Astrocyte (in vitro differentiated cells and primary cell): ENCODE measurements around the gene URI1. TPM values are rescaled to one million over a fixed set of nuclear protein-coding genes. Genes with fewer than 3 reads are reported as not detected.

Experiments
- DNase-seq: peaks from one replicate; pipeline ENCODE4 v3.0.0-alpha.2; 2010; ENCODE audit warnings: low read depth
- FAIRE-seq: peaks from 2 replicates; lab custom pipeline; 2011; peaks lifted over from hg19 to GRCh38; lab: Jason Lieb, UNC
- H2AFZ ChIP-seq: 2 replicates; pipeline ENCODE4 v1.6.0; 2012; ENCODE audit warnings: low read depth, low read length, inconsistent platforms
- H3K27ac ChIP-seq: 2 replicates; pipeline ENCODE4 v1.5.1; 2011; ENCODE audit warnings: low read depth, low read length, inconsistent platforms
- H3K27me3 ChIP-seq: 2 replicates; pipeline ENCODE4 v1.6.0; 2011; ENCODE audit warnings: low read length, inconsistent platforms; ENCODE audit not compliant: insufficient read depth
- H3K36me3 ChIP-seq: 2 replicates; pipeline ENCODE4 v1.5.1; 2011; ENCODE audit warnings: low read length, inconsistent platforms; ENCODE audit not compliant: insufficient read depth
- H3K4me1 ChIP-seq: 2 replicates; pipeline ENCODE4 v1.5.1; 2011; ENCODE audit warnings: low read length, inconsistent platforms; ENCODE audit not compliant: insufficient read depth
- H3K4me2 ChIP-seq: 2 replicates; pipeline ENCODE4 v1.6.0; 2012; ENCODE audit warnings: low read length, inconsistent platforms
- H3K4me3 ChIP-seq: 2 replicates; pipeline ENCODE4 v1.5.1; 2011; ENCODE audit warnings: low read depth, mild to moderate bottlenecking, low read length, inconsistent platforms; ENCODE audit not compliant: insufficient read depth
- H3K79me2 ChIP-seq: 2 replicates; pipeline ENCODE4 v1.6.0; 2012; ENCODE audit warnings: mild to moderate bottlenecking, low read length, inconsistent platforms; ENCODE audit not compliant: insufficient read depth
- H3K9ac ChIP-seq: 2 replicates; pipeline ENCODE4 v1.6.0; 2012; ENCODE audit warnings: mild to moderate bottlenecking, low read length, inconsistent platforms
- H3K9me3 ChIP-seq: 2 replicates; pipeline ENCODE4 v1.5.1; 2012; ENCODE audit warnings: low read depth, mild to moderate bottlenecking, low read length, inconsistent platforms; ENCODE audit not compliant: insufficient read depth
- H4K20me1 ChIP-seq: 2 replicates; pipeline ENCODE4 v1.6.0; 2012; ENCODE audit warnings: low read length, inconsistent platforms; ENCODE audit not compliant: insufficient read depth
- H3K27ac Mint-ChIP-seq: one replicate; pipeline ENCODE4 v1.8.0; 2021; ENCODE audit warnings: mild to moderate bottlenecking, mixed read lengths; ENCODE audit not compliant: unreplicated experiment
- H3K27me3 Mint-ChIP-seq: one replicate; pipeline ENCODE4 v1.8.0; 2021; ENCODE audit warnings: low read depth, mixed read lengths; ENCODE audit not compliant: unreplicated experiment
- H3K36me3 Mint-ChIP-seq: one replicate; pipeline ENCODE4 v1.8.0; 2021; ENCODE audit warnings: low read depth, mixed read lengths; ENCODE audit not compliant: unreplicated experiment
- H3K4me1 Mint-ChIP-seq: one replicate; pipeline ENCODE4 v1.8.0; 2021; ENCODE audit warnings: low read depth, mixed read lengths; ENCODE audit not compliant: unreplicated experiment
- H3K4me3 Mint-ChIP-seq: one replicate; pipeline ENCODE4 v1.8.0; 2021; ENCODE audit warnings: mild to moderate bottlenecking, moderate library complexity, mixed read lengths; ENCODE audit not compliant: unreplicated experiment
- H3K9me3 Mint-ChIP-seq: one replicate; pipeline ENCODE4 v1.8.0; 2021; ENCODE audit warnings: mild to moderate bottlenecking, mixed read lengths; ENCODE audit not compliant: unreplicated experiment
- EZH2 ChIP-seq: IDR thresholded peaks from 2 replicates; pipeline ENCODE4 v1.6.1; 2012; ENCODE audit warnings: mild to moderate bottlenecking, low read length, inconsistent platforms; ENCODE audit not compliant: insufficient read depth
- total RNA-seq: library from RNA; stranded (reverse); gene quantifications from 2 replicates; pipeline ENCODE4 v1.2.1, GENCODE V29; 2021
- TF ChIP-seq, protein P1 (sequence below): IDR thresholded peaks from 2 replicates; pipeline ENCODE4 v1.5.1; 2011; ENCODE audit warnings: low read depth, mild to moderate bottlenecking, inconsistent platforms, low read length, moderate library complexity; ENCODE audit not compliant: insufficient read depth

The URI1 gene
- total RNA-seq, 1 donor from 2014 or later: 61.4 TPM

DNA sequence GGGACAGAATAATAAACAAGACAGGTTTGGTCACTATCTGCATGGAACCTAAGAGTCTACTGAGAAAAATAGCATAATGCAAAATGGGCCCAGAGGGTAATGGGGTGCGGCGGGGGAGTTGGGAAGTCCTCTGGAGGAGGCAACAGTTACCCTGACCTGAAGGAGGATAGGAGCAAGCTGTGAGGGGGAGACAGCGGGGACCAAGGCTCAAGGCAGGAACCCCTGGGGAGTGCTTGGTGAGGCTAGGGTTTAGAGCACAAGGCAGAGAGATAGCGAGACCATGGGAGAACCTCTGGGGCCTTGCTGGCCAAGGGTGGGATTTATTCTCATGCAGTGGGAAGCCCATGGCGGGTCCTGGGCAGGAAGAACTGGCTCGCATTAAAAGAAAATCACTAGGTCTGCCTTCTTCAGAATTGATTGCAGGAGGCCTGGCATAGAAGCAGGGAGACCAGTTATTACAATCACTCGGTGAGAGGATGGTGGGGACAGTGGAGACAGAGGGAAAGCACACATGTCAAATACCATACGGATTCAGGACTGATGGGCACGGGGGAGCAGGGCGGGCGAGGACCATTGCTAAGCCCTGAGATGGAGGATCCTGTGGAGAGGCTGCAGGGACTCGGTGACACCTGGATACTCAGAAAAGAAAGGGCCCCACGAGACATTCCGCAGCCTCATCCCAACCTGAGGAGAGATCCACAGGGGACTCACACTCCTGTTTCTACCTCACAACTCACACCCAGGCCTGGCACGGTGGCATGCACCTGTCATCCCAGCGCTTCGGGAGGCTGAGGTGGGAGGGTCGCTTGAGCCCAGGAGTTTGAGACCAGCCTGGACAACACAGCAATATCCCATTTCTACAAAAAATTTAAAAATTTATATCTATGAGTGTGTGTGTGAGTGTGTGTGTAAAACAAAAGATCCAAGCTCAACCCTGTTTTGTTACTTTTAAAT lies 110.4 kb downstream of the URI1 start:
- Histone ChIP-seq H3K4me2 (no peak overlapping the region), H3K27me3 (no peaks in the 10 kb centered on the region), H3K9ac (no peak overlapping the region), H3K9me3 (no peaks in the 10 kb centered on the region), H3K79me2 (no peaks in the 10 kb centered on the region), H2AFZ (no peak overlapping the region), H3K27ac (no peak overlapping the region), H3K4me3 (no peak overlapping the region), H4K20me1 (no peaks in the 10 kb centered on the region), H3K4me1 (no peaks in the 10 kb centered on the region), H3K36me3 (no peaks in the 10 kb centered on the region)
- no peaks in the 10 kb centered on the region for H3K27me3 Mint-ChIP-seq
- H3K36me3 Mint-ChIP-seq: peaks cover 2% of the 10 kb centered on the region
- peak overlapping the region; percentile 62 for H3K4me3 Mint-ChIP-seq
- no peak overlapping the region for H3K27ac Mint-ChIP-seq
- FAIRE-seq (no peak), DNase-seq (no peak)
- H3K9me3 Mint-ChIP-seq: no peaks in the 10 kb centered on the region
- TF ChIP-seq, protein P1, sequence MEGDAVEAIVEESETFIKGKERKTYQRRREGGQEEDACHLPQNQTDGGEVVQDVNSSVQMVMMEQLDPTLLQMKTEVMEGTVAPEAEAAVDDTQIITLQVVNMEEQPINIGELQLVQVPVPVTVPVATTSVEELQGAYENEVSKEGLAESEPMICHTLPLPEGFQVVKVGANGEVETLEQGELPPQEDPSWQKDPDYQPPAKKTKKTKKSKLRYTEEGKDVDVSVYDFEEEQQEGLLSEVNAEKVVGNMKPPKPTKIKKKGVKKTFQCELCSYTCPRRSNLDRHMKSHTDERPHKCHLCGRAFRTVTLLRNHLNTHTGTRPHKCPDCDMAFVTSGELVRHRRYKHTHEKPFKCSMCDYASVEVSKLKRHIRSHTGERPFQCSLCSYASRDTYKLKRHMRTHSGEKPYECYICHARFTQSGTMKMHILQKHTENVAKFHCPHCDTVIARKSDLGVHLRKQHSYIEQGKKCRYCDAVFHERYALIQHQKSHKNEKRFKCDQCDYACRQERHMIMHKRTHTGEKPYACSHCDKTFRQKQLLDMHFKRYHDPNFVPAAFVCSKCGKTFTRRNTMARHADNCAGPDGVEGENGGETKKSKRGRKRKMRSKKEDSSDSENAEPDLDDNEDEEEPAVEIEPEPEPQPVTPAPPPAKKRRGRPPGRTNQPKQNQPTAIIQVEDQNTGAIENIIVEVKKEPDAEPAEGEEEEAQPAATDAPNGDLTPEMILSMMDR: no peak
- no peak for TF ChIP-seq EZH2
- H3K4me1 Mint-ChIP-seq: no peaks in the 10 kb centered on the region

DNA sequence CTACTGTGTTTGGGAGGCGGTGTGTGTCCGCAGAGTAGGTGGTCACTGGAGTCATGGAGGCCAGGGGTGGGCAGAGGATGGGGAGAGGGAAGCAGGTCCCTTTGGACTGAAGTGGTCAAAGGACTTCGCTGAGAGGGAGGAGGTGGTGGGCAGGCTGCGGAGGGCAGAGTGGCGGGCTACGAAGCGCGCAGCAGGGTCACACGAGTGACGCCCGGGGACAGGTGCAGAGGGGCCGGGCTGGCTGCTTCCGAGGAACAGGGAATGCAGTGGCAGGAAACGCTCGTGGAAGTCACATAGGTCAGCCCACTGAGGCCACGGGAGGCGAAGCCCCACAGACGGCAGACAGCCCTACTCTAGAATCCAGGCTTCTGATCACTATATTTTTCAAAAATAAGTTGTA lies 111.5 kb downstream of the URI1 start:
- H4K20me1 ChIP-seq: no peaks in the 10 kb centered on the region
- H3K27me3 ChIP-seq: no peaks in the 10 kb centered on the region
- H3K4me3 Mint-ChIP-seq: no peak overlapping the region
- no peaks in the 10 kb centered on the region for H3K4me1 ChIP-seq
- no peak for FAIRE-seq
- H3K27me3 Mint-ChIP-seq: no peaks in the 10 kb centered on the region
- peaks cover 2% of the 10 kb centered on the region for H3K36me3 Mint-ChIP-seq
- no peak overlapping the region for H3K9ac ChIP-seq
- H3K9me3 Mint-ChIP-seq: peaks cover 1% of the 10 kb centered on the region
- DNase-seq: no peak
- H3K9me3 ChIP-seq: no peaks in the 10 kb centered on the region
- H3K4me3 ChIP-seq: no peak overlapping the region
- no peak overlapping the region for H2AFZ ChIP-seq
- no peak for TF ChIP-seq EZH2
- TF ChIP-seq, protein P1: no peak
- no peak overlapping the region for H3K4me2 ChIP-seq
- H3K79me2 ChIP-seq: no peaks in the 10 kb centered on the region
- no peaks in the 10 kb centered on the region for H3K4me1 Mint-ChIP-seq
- no peaks in the 10 kb centered on the region for H3K36me3 ChIP-seq
- H3K27ac Mint-ChIP-seq: no peak overlapping the region
- no peak overlapping the region for H3K27ac ChIP-seq

DNA sequence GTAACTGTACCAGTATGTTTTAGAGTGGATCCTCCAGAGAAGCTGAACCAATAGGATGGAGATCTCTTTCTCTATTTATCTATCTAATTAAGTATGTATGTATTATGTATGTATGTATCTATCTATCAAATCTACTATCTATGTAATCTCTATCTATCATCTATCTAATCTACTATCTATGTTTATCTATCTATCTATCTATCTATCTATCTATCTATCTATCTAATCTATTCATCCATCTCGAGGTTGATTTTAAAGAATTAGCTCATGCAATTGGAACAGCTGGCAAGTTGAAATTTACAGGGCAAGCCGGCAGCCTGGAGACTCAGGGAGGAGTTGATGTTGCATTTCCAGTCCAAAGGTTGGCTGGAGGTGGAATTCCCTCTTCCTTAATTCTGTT lies 112.2 kb downstream of the URI1 start:
- Mint-ChIP-seq H3K36me3 (peaks cover 2% of the 10 kb centered on the region), H3K27me3 (no peaks in the 10 kb centered on the region), H3K27ac (no peak overlapping the region), H3K9me3 (peaks cover 1% of the 10 kb centered on the region), H3K4me3 (no peak overlapping the region), H3K4me1 (no peaks in the 10 kb centered on the region)
- H2AFZ ChIP-seq: no peak overlapping the region
- FAIRE-seq (no peak), DNase-seq (no peak)
- no peak overlapping the region for H3K9ac ChIP-seq
- H3K4me2 ChIP-seq: no peak overlapping the region
- no peaks in the 10 kb centered on the region for H3K9me3 ChIP-seq
- TF ChIP-seq EZH2: no peak
- TF ChIP-seq, protein P1: no peak
- no peak overlapping the region for H3K27ac ChIP-seq
- no peaks in the 10 kb centered on the region for H3K36me3 ChIP-seq
- H3K27me3 ChIP-seq: no peaks in the 10 kb centered on the region
- no peaks in the 10 kb centered on the region for H3K4me1 ChIP-seq
- H4K20me1 ChIP-seq: no peaks in the 10 kb centered on the region
- no peaks in the 10 kb centered on the region for H3K79me2 ChIP-seq
- H3K4me3 ChIP-seq: no peak overlapping the region
